ENCODE data around the gene CTNNA3. TPM values are rescaled to one million over a fixed set of nuclear protein-coding genes. Genes with fewer than 3 reads are reported as not detected.

Gene CTNNA3
- total RNA-seq, 1 donor = not detected

GRCh38 chr10:66744915-66745314 lies 951.1 kb downstream of the CTNNA3 start:
- Histone ChIP-seq H4K20me1 (ENCODE audit: insufficient read depth, low read length) (no peaks in the 10 kb centered on the region), H3K4me2 (ENCODE audit: insufficient read depth, low read length) (no peak overlapping the region), H3K4me3 (ENCODE audit: insufficient read depth, low read length) (no peak overlapping the region), H3K9me3 (ENCODE audit: low read depth, low read length) (no peaks in the 10 kb centered on the region), H3K36me3 (ENCODE audit: insufficient read depth, low read length) (no peaks in the 10 kb centered on the region), H3K27me3 (ENCODE audit: insufficient read depth, low read length) (no peaks in the 10 kb centered on the region), H2AFZ (ENCODE audit: low read length) (no peak overlapping the region), H3K4me1 (ENCODE audit: insufficient read depth, low read length) (peaks cover 6% of the 10 kb centered on the region), H3K27ac (ENCODE audit: low read depth, low read length) (no peak overlapping the region), H3K79me2 (ENCODE audit: insufficient read depth, low read length) (no peaks in the 10 kb centered on the region)
- TF ChIP-seq, protein P1, sequence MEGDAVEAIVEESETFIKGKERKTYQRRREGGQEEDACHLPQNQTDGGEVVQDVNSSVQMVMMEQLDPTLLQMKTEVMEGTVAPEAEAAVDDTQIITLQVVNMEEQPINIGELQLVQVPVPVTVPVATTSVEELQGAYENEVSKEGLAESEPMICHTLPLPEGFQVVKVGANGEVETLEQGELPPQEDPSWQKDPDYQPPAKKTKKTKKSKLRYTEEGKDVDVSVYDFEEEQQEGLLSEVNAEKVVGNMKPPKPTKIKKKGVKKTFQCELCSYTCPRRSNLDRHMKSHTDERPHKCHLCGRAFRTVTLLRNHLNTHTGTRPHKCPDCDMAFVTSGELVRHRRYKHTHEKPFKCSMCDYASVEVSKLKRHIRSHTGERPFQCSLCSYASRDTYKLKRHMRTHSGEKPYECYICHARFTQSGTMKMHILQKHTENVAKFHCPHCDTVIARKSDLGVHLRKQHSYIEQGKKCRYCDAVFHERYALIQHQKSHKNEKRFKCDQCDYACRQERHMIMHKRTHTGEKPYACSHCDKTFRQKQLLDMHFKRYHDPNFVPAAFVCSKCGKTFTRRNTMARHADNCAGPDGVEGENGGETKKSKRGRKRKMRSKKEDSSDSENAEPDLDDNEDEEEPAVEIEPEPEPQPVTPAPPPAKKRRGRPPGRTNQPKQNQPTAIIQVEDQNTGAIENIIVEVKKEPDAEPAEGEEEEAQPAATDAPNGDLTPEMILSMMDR (IDR thresholded peaks at IDR 0.05; ENCODE audit: extremely low read depth, low read depth, low read length) = no peak
- no peak for DNase-seq (ENCODE audit: insufficient read length, low spot score, missing footprints)

DNA sequence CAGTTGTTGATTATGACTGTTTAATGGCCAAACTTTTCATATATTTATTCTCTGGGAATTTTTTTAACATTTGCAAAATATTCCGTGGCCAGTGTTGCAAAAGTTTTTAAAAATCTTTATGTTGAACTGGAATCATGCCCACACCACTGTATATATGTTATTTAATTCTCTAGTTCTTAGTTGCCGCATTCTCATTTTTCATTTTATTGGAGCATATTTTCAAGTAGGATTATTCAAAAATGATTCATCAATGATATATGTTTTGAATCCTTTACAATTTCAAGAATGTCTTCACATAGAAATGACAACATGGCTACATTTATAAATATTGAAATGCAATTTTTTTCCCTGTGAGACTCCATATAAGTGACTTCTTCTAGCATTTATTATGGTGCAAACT lies 958.8 kb downstream of the CTNNA3 start:
- no peak overlapping the region for H3K4me3 ChIP-seq (ENCODE audit: insufficient read depth, low read length)
- H3K36me3 ChIP-seq (ENCODE audit: insufficient read depth, low read length) = no peaks in the 10 kb centered on the region
- no peak overlapping the region for H2AFZ ChIP-seq (ENCODE audit: low read length)
- H4K20me1 ChIP-seq (ENCODE audit: insufficient read depth, low read length) = no peaks in the 10 kb centered on the region
- no peaks in the 10 kb centered on the region for H3K79me2 ChIP-seq (ENCODE audit: insufficient read depth, low read length)
- no peaks in the 10 kb centered on the region for H3K9me3 ChIP-seq (ENCODE audit: low read depth, low read length)
- H3K27ac ChIP-seq (ENCODE audit: low read depth, low read length) = no peak overlapping the region
- H3K27me3 ChIP-seq (ENCODE audit: insufficient read depth, low read length) = no peaks in the 10 kb centered on the region
- no peaks in the 10 kb centered on the region for H3K4me1 ChIP-seq (ENCODE audit: insufficient read depth, low read length)
- DNase-seq (ENCODE audit: insufficient read length, low spot score, missing footprints) = no peak
- TF ChIP-seq, protein P1 (IDR thresholded peaks at IDR 0.05; ENCODE audit: extremely low read depth, low read depth, low read length) = no peak
- no peak overlapping the region for H3K4me2 ChIP-seq (ENCODE audit: insufficient read depth, low read length)

GRCh38 chr10:66723608-66724400 lies 972.2 kb downstream of the CTNNA3 start:
- Histone ChIP-seq H3K4me1 (ENCODE audit: insufficient read depth, low read length) (no peaks in the 10 kb centered on the region), H3K27me3 (ENCODE audit: insufficient read depth, low read length) (no peaks in the 10 kb centered on the region), H4K20me1 (ENCODE audit: insufficient read depth, low read length) (no peaks in the 10 kb centered on the region), H3K36me3 (ENCODE audit: insufficient read depth, low read length) (no peaks in the 10 kb centered on the region), H3K9me3 (ENCODE audit: low read depth, low read length) (no peaks in the 10 kb centered on the region), H3K4me2 (ENCODE audit: insufficient read depth, low read length) (no peak overlapping the region), H3K79me2 (ENCODE audit: insufficient read depth, low read length) (no peaks in the 10 kb centered on the region), H3K4me3 (ENCODE audit: insufficient read depth, low read length) (no peak overlapping the region), H3K27ac (ENCODE audit: low read depth, low read length) (no peak overlapping the region), H2AFZ (ENCODE audit: low read length) (no peak overlapping the region)
- no peak for DNase-seq (ENCODE audit: insufficient read length, low spot score, missing footprints)
- TF ChIP-seq, protein P1 (IDR thresholded peaks at IDR 0.05; ENCODE audit: extremely low read depth, low read depth, low read length) = no peak

GRCh38 chr10:66719483-66719882 lies 976.5 kb downstream of the CTNNA3 start:
- no peak overlapping the region for H3K27ac ChIP-seq (ENCODE audit: low read depth, low read length)

More at GRCh38 chr10:66719483-66719882, 976.5 kb downstream of the CTNNA3 start:
- Histone ChIP-seq H3K27me3 (ENCODE audit: insufficient read depth, low read length) (no peaks in the 10 kb centered on the region), H3K36me3 (ENCODE audit: insufficient read depth, low read length) (no peaks in the 10 kb centered on the region), H3K79me2 (ENCODE audit: insufficient read depth, low read length) (no peaks in the 10 kb centered on the region), H3K4me1 (ENCODE audit: insufficient read depth, low read length) (no peaks in the 10 kb centered on the region), H3K4me3 (ENCODE audit: insufficient read depth, low read length) (no peak overlapping the region), H2AFZ (ENCODE audit: low read length) (no peak overlapping the region), H4K20me1 (ENCODE audit: insufficient read depth, low read length) (no peaks in the 10 kb centered on the region), H3K4me2 (ENCODE audit: insufficient read depth, low read length) (no peak overlapping the region), H3K9me3 (ENCODE audit: low read depth, low read length) (no peaks in the 10 kb centered on the region)
- TF ChIP-seq, protein P1 (IDR thresholded peaks at IDR 0.05; ENCODE audit: extremely low read depth, low read depth, low read length) = no peak
- no peak for DNase-seq (ENCODE audit: insufficient read length, low spot score, missing footprints)

All from osteoblast (primary cell).